ENCODE results near the gene USP31. TPM values are rescaled to one million over a fixed set of nuclear protein-coding genes. Genes with fewer than 3 reads are reported as not detected.

USP31 gene
- total RNA-seq, 3 donors from 2014 or later (not counting 1 experiment from before 2014, with no cell fraction given): 6.1 to 6.6 (median 6.3) TPM

GRCh38 chr16:23045025-23045424, 104.2 kb downstream of the USP31 start:
- H3K9me3 Mint-ChIP-seq: peaks cover 0 to 3% of the 10 kb centered on the region in 2 donors
- Histone ChIP-seq H3K27ac (ENCODE audit: low read length) (no peak overlapping the region), H3K4me1 (ENCODE audit: control insufficient read depth, insufficient read depth, low read length) (no peaks in the 10 kb centered on the region), H3K4me3 (ENCODE audit: low read length) (no peak overlapping the region), H3K36me3 (ENCODE audit: control insufficient read depth, insufficient read depth, low read length) (no peaks in the 10 kb centered on the region), H3K27me3 (ENCODE audit: control insufficient read depth, insufficient read depth, low read length) (no peaks in the 10 kb centered on the region), H3K9me3 (ENCODE audit: control insufficient read depth, insufficient read depth, low read length) (no peaks in the 10 kb centered on the region)
- H3K4me1 Mint-ChIP-seq: no peaks in the 10 kb centered on the region
- no peaks in the 10 kb centered on the region for H3K36me3 Mint-ChIP-seq
- TF ChIP-seq CTCF (IDR thresholded peaks at IDR 0.05): no peak
- ATAC-seq: no peak
- intact Hi-C loops (cut with micrococcal nuclease): no loop called here
- no peak overlapping the region for H3K4me3 Mint-ChIP-seq
- H3K27ac Mint-ChIP-seq: no peak overlapping the region
- DNase-seq: no peak
- peaks cover 22 to 28% of the 10 kb centered on the region in 2 donors for H3K27me3 Mint-ChIP-seq (ENCODE audit: low read depth in 2 of 2)
- WGBS (ENCODE audit: insufficient coverage): 67% methylated on average over 1 of the region's 1 CpG

GRCh38 chr16:23040246-23040645, 109.0 kb downstream of the USP31 start:
- no peak overlapping the region for H3K4me3 Mint-ChIP-seq

GRCh38 chr16:23039118-23039517, 110.1 kb downstream of the USP31 start:
- Histone ChIP-seq H3K27ac (ENCODE audit: low read length) (no peak overlapping the region), H3K36me3 (ENCODE audit: control insufficient read depth, insufficient read depth, low read length) (no peaks in the 10 kb centered on the region), H3K4me1 (ENCODE audit: control insufficient read depth, insufficient read depth, low read length) (no peaks in the 10 kb centered on the region), H3K27me3 (ENCODE audit: control insufficient read depth, insufficient read depth, low read length) (no peaks in the 10 kb centered on the region), H3K9me3 (ENCODE audit: control insufficient read depth, insufficient read depth, low read length) (no peaks in the 10 kb centered on the region), H3K4me3 (ENCODE audit: low read length) (no peak overlapping the region)
- DNase-seq: no peak
- no peaks in the 10 kb centered on the region for H3K36me3 Mint-ChIP-seq
- H3K4me3 Mint-ChIP-seq: no peak overlapping the region
- WGBS (ENCODE audit: insufficient coverage): 87% methylated on average over 4 of the region's 4 CpGs
- peaks cover 3 to 19% of the 10 kb centered on the region in 2 donors for H3K27me3 Mint-ChIP-seq (ENCODE audit: low read depth in 2 of 2)
- no peak for ATAC-seq
- intact Hi-C loops (cut with micrococcal nuclease): no loop called here
- H3K27ac Mint-ChIP-seq: no peak overlapping the region
- TF ChIP-seq CTCF (IDR thresholded peaks at IDR 0.05): no peak
- no peaks in the 10 kb centered on the region for H3K9me3 Mint-ChIP-seq
- no peaks in the 10 kb centered on the region for H3K4me1 Mint-ChIP-seq

More at GRCh38 chr16:23040246-23040645, 109.0 kb downstream of the USP31 start:
- Mint-ChIP-seq H3K36me3 (no peaks in the 10 kb centered on the region), H3K4me1 (no peaks in the 10 kb centered on the region), H3K9me3 (peaks cover 0 to 3% of the 10 kb centered on the region in 2 donors), H3K27ac (no peak overlapping the region), H3K27me3 (ENCODE audit: low read depth in 2 of 2) (peaks cover 4 to 30% of the 10 kb centered on the region in 2 donors)
- ATAC-seq (no peak), DNase-seq (no peak)
- no peaks in the 10 kb centered on the region for H3K36me3 ChIP-seq (ENCODE audit: control insufficient read depth, insufficient read depth, low read length)
- H3K27ac ChIP-seq (ENCODE audit: low read length): no peak overlapping the region
- TF ChIP-seq CTCF (IDR thresholded peaks at IDR 0.05): no peak
- intact Hi-C loops (cut with micrococcal nuclease): no loop called here
- H3K9me3 ChIP-seq (ENCODE audit: control insufficient read depth, insufficient read depth, low read length): no peaks in the 10 kb centered on the region
- H3K4me3 ChIP-seq (ENCODE audit: low read length): no peak overlapping the region
- 82% methylated on average over 3 of the region's 4 CpGs for WGBS (ENCODE audit: insufficient coverage)
- H3K27me3 ChIP-seq (ENCODE audit: control insufficient read depth, insufficient read depth, low read length): no peaks in the 10 kb centered on the region
- no peaks in the 10 kb centered on the region for H3K4me1 ChIP-seq (ENCODE audit: control insufficient read depth, insufficient read depth, low read length)

- Histone ChIP-seq H3K4me1 (ENCODE audit: control insufficient read depth, insufficient read depth, low read length) (no peaks in the 10 kb centered on the region), H3K4me3 (ENCODE audit: low read length) (no peak overlapping the region), H3K27me3 (ENCODE audit: control insufficient read depth, insufficient read depth, low read length) (no peaks in the 10 kb centered on the region), H3K27ac (ENCODE audit: low read length) (no peak overlapping the region), H3K9me3 (ENCODE audit: control insufficient read depth, insufficient read depth, low read length) (no peaks in the 10 kb centered on the region), H3K36me3 (ENCODE audit: control insufficient read depth, insufficient read depth, low read length) (no peaks in the 10 kb centered on the region)
- no peak for TF ChIP-seq CTCF (IDR thresholded peaks at IDR 0.05)
- intact Hi-C loops (cut with micrococcal nuclease): no loop called here
- no peak overlapping the region for H3K27ac Mint-ChIP-seq
- no peaks in the 10 kb centered on the region for H3K36me3 Mint-ChIP-seq
- peaks cover 13 to 15% of the 10 kb centered on the region in 2 donors for H3K27me3 Mint-ChIP-seq (ENCODE audit: low read depth in 2 of 2)
- H3K9me3 Mint-ChIP-seq: peaks cover 0 to 2% of the 10 kb centered on the region in 2 donors
- no peak overlapping the region for H3K4me3 Mint-ChIP-seq
- no peaks in the 10 kb centered on the region for H3K4me1 Mint-ChIP-seq
- DNase-seq (no peak), ATAC-seq (no peak)
- WGBS (ENCODE audit: insufficient coverage): 25% methylated on average over 1 of the region's 1 CpG
Observed at GRCh38 chr16:23035240-23035639, 114.0 kb downstream of the USP31 start.
